HG02970 (cell line): ENCODE results near the gene PPP1R13B.
A peak's percentile ranks its signal among the peaks of the same experiment; 100 is the strongest.
"Not testable (repeated sequence)": the region's sequence is repeated elsewhere in the genome, so short reads cannot be mapped to it uniquely, and the experiment has no call there.

ENCODE experiments used
- ATAC-seq: cut with Tn5 transposase; IDR thresholded peaks from one replicate; pipeline ENCODE4 v1.9.1; 2021; ENCODE audit warnings: mild to moderate bottlenecking, moderate library complexity, moderate number of reproducible peaks; ENCODE audit not compliant: unreplicated experiment, low FRiP score

PPP1R13B gene

DNA sequence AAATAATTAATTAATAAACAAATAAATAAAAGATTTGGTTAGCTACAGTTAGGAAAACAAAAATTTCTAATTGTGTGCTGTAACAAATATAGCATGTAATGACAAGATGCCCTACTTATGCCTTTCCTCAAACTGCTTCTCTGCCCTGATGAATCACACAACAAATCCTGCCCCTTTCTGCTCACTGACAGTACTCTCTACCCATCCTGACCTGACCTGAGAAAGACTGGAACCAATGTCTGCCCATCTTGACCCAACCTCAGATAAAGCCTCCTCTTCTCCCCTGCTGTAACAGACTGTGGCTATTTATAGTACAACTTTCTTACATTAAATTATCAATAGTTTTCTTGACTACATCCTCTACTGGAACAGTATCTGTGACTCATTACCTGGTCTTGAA is 43.7 kb downstream of the PPP1R13B start:
- no peak for ATAC-seq

DNA sequence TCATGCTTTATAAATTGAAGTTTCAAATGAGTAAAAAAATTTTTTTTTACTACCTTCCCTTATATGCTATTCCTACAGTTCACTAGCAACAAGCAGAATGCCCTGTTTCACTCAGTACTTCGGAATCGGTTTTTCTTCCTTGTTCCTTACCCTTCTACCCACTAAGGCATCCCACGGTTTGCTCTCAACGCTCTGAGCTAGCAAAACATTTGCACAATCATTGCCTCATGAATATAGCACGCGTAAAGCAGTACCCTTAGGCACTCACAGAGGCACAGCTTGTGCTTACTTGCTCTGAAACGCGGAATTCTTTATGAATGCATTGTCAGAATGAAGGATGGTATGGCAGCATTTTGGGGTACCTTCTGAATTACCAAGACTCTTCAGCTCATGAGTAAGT is 45.0 kb downstream of the PPP1R13B start:
- ATAC-seq, result no peak

DNA sequence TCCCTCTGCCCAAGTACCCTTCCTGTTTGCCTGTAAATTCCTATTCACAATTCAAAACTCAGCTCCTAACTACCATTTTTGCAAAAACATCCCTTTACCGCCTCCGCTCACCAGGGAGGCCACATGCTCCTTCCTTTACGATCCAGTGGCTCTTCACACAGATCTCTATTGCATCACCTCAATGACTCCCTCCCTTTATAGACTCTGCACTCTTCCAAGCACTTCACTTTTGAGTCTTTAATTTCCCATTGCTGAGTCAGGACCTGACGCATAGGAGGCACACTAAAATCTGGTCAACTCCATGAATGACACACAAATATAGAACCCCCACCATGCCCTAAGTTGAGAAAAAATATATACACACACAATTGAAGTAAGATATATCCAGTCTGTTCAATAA is 45.9 kb downstream of the PPP1R13B start:
- no peak for ATAC-seq

DNA sequence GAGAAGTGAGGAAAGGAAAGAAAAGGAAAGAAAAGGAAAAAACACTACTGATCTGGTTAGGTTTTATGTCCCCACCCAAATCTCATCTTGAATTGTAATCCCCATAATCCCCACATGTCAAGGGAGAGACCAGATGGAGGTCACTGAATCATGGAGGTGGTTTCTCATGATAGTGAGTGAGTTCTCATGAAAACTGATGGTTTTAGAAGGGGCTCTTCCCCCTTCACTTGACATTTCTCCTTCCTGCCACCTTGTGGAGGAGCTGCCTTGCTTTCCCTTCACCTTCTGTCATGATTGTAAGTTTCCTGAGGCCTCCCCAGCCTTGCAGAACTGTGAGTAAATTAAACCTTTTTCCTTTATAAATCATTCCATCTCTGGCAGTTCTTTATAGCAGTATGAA is 54.2 kb downstream of the PPP1R13B start:
- not testable (repeated sequence) for ATAC-seq

DNA sequence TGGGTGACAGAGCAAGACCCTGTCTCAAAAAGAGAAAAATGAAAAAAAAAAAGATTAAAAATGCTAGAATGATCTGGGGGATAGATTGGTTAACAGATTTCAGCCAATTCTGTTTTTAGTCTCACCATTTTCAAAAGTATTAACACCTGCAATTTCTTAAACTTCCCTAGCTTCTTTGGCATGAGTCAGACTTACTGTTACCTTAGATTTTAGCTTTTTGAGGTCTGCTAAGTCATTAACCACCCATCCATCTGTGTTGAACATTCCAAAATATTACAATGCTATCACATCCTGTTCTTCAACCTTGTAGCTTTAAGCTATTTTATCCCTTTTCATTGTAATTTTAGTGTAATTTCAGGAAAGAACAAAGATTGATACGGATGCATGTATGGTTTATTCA is 59.3 kb downstream of the PPP1R13B start:
- no peak for ATAC-seq

DNA sequence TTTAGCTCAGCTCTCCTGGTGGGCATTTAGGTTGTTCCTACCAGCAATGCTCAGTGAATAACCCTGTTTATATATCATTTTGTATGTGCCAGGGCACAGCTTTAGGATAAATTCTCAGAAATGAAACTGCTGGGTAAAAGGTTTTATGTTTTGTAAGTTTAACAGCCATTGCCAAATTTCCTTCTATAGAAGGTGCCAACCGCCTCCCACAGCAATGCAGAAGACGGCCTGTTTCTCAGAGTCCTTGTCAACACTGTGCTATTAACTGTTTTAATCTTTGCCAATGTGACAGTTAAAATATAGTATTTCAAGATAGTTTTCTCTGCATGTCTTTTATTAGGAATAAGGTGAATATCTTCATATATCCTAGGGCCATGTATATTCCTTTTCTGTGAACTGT is 65.0 kb downstream of the PPP1R13B start:
- ATAC-seq, result no peak

DNA sequence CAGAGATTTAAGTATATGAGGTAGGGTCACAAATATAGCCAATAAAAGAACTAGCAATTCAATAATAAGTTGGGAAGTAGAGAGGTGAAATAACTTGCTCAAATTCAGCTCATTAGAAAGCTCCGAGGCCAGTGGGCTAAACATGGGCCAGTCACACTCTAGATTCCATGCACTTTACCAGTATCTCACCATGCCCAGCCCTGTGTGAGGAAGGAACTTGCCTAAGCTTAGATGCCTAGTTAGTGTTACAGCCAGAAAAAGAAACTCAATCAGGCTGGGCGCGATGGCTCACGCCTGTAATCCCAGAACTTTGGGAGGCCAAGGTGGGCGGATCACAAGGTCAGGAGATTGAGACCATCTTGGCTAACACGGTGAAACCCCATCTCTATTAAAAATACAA is 71.1 kb downstream of the PPP1R13B start:
- not testable (repeated sequence) for ATAC-seq

DNA sequence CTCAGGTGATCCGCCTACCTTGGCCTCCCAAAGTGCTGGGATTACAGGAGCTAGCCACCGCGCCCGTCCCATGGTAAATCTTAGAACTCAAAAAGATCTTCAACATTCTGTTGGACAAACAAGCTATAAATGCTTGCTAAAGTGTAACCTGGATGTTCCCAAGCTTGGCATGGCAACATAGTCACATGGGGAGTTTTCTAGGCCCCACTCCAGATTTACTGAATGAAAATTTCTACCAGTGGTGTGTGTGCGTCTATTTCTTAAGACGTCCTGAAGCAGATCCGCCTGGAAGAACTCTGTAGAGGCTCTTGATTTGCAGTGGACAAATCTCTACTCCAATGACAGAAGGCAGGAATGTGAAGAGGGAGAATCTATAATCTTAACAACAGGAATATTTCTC is 71.9 kb downstream of the PPP1R13B start:
- no peak for ATAC-seq

DNA sequence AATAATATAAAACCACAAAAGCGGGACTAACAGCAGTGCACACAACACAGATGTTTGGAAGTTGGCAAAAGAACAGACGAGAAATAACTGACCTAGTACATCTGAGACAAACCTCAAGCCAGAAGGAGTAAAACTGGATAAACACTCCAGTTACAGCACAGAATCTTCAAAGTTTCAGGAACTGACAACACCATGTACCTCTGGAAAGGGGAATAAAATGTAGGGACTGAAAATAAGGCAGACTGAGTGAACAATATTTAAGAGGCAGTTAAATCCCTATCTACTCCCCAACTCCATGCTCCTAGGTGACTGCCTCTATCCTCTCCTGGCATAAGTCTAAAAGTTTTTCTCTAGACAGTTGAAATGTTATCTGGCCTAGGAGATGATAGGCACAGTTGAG is 73.9 kb downstream of the PPP1R13B start:
- ATAC-seq, result no peak

DNA sequence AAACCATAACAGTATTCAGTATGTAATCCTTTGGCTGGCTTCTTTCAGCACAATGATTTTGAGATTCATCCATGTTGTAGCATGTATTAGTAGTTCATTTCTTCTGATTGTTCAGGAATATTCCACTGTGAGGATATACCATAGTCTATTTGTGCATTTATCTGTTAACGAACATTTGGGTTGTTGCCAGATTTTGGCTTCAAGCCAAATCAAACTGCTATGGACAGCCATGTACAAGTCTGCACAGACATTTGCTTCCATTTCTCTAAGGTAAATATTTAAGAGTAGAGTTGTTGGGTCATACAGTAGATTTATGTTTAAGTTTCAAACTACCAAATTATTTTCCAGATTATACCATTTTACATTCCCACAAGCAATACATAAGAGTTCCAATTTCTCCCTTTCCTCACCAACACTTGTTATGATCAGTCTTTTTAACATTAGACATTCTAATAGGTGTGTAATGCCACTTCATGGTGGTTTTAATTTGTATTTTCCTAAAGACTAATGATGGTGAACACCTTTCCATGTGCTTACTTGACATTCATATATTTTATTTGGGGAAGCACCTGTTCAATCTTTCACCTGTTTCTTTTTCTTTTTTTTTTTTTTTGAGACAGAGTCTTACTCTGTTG is 75.2 kb downstream of the PPP1R13B start:
- ATAC-seq, result no peak

DNA sequence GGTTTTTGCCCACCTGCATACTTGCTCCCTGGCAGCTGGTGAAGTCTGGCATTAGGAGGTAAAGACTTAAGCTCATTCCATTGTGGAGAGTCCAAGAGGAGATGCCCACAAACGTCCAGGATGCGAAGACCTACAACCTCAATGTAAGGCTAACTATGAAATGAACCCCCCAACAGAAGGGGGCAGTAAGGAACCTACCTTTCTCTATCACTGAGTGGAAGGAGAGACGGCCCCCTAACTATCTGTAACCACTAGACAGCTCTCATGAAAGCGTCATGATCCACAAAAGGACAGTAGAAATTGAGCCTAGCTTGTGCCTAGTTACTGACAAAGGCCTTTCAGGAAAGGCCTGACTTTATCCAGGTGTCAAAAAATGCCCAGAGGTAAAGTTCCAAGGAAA is 76.5 kb downstream of the PPP1R13B start:
- ATAC-seq, result no peak

DNA sequence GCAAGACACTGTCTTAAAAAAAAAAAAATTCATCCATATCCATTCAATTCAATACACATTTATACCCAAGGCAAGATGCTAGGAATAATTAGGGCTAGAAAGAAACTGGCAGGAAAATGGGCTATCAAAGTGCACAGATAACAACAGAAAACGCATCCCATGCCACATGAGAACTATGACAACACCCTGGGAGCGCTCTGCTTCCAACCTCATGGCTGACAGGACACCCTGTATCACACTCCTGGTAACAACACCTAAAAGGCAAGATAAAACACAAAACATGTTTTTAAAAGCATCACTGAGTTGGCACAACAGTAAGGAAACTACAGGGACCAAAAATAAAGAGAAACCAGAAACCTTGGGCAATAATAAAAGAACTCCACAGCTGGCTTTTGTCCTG is 76.9 kb downstream of the PPP1R13B start:
- no peak for ATAC-seq

DNA sequence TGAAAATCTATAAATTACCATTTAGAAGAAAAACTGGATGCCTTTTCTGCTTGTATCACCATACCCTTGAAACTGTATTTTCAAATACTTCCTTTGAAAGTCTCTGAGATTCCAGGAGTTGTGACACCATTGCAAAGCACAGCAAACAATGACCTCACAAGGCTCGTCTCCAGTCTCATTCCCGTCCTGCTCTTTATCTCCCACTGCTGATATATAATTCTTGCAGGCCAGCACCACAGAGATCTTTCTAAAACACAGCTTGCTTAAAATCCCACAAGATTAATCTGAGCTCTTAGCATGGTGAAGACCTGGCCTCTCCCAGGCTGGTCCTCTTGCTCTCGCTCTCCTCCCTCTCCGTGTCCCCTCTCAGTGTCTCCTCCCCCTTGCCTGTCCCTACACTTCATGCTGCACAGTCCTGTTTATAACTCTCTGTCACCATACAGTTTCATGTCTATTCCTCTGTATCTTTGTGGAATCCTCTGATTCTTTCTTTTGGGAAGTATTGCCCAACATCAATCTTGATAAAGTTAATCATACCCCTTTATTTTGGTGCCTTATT is 80.0 kb downstream of the PPP1R13B start:
- no peak for ATAC-seq

DNA sequence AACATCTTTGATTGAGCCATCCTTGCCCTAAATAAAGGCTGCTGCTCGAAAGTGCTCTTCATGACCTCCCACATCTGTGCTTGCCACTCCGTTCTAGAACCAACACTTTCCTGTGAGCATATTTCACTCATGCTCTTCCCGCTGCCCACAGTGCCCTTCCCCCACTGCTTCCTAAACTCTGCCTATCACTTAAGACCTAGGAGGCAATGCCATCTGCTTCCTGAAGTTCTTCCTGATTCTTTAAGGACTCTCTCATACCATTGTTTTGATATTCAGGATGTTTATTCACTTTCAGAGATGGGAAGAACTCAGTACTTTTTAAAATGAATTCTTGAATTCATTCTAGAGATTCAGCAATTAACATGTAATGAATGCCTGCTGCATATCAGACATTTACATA is 81.8 kb downstream of the PPP1R13B start:
- ATAC-seq, result no peak

DNA sequence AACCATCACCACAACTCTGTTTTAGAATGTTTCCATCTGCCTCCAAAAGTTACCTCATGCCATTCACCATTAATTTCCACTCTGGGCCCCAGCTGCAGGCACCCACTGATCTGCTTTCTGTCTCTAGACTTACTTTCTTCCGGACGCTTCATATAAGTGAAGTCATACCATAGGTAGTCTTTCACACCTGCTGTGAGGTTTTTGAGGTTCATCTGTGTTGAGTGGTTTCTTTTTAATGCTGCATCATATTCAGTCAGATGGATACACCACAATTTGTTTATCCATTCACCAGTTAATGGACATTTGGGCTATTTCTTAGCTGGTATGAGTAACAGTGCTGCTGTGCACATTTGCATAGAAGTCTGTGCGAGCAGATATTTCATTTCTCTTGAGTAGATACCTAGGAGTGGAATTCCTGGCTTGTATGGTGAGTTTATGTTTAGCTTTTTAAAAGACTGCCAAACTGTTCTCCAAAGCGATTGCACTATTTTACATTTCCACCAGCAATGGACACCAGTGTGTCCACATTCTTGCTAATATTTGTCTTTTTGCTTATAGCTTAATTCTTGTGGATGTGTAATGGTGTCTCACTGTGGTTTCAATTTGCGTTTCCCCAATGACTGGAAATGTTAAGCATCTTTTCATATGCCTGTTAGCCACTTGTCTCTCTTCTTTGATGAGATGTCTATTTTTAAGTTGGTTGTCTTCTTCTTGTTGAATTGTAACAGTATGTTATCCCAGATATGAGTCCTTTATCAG is 83.5 kb downstream of the PPP1R13B start:
- peak; percentile 75 for ATAC-seq

DNA sequence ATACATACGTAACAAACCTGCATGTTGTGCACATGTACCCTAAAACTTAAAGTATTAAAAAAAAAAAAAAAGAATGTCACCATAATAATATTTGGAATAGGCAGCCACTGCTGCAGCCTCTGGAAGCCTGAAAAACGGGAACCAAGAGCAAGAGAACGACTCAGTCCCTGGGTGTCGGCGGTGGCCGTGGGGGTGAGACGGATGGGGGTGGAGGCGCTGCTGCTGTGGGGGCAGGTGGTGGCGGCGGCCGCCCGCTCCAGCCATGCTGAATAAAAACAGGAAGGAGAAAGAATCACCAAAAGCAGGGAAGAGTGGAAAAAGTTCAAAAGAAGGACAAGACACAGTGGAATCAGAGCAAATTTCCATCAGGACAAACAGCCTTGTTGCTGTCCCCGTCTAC is 84.8 kb downstream of the PPP1R13B start:
- no peak for ATAC-seq

DNA sequence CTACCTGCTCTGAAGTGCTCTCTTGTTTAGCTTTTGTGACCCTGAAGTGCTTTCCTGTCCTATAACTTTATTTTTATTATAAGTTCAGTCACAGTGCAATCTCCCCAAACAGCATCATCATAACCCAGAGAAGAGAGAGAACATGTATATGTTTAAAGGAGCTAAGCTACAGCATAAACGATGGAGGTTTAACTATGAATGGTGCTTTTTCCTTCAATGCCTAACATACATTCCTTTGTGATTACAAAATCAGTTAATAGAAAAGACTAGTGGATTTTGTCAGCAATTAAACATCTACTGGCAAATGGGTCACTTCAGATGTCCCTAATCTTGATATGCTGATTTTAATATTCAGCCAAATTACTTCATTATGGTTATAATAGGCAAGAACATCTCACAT is 85.3 kb downstream of the PPP1R13B start:
- no peak for ATAC-seq

DNA sequence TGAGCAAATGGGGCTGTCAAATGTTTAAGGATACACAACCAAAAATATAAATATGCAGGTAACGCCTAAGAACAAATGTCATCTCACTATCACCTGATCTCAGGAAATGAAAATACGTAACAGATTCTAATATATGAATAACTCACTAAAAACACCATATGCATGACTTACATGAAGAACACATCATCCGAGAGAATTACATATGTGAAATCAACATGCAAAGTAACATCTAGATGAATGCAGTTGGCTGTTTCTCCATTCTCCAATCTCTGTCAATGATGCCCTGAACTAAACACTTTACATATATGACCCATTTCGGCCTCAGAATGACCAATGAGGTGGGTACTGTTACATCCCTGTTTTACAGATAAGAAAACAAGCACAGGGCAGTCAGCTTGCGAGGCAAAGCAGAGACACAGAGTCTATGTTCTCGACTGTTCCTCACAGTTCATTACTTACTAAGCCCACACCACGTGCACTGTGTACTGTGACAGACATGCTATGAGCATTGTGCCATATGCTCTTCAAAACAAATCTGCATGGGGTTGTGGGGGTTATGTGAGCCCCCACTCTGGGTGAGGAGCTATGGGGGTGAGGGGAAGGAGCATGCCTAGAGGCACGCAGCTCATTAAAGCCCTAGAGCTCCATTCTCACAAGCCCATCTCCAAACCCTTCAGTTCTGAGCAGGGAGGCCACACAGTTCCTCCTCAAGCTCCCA is 89.2 kb downstream of the PPP1R13B start:
- ATAC-seq, result no peak

DNA sequence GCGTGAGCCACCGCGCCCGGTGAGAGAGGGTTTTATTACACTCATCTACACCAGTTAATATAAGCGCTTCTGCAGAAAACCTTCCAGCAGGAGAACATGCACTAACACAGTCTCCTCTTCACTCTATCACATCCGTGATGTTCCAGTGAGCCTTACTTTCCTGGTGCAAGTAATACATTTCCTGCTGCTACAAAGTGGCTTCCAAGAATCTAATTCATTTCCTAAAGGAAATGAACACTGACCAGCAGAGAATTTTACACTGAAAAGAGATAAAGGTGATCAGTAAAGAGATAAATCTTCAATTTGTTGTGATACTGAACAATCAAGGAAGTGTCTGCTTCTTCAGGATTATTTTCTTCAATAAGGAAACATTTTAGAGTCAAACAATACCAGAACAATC is 92.3 kb downstream of the PPP1R13B start:
- ATAC-seq, result no peak

DNA sequence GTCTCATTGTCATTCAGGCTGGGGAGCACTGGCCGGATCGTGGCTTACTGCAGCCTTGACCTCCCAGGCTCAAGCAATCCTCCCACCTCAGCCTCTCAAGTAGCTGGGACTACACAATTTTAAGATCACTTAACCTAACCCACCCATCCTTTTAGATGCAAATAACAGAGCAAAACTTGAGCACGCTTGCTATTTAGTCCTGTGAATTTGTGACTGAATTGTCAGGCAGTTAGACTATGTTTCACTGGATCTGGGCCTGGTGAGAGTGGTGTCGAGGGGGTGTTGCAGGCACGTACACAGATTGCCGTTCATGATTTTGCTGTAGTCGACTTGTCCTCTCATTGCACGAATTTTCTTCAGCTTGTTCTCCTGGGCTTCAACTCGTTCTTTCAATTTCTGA is 93.6 kb downstream of the PPP1R13B start:
- ATAC-seq, result no peak

DNA sequence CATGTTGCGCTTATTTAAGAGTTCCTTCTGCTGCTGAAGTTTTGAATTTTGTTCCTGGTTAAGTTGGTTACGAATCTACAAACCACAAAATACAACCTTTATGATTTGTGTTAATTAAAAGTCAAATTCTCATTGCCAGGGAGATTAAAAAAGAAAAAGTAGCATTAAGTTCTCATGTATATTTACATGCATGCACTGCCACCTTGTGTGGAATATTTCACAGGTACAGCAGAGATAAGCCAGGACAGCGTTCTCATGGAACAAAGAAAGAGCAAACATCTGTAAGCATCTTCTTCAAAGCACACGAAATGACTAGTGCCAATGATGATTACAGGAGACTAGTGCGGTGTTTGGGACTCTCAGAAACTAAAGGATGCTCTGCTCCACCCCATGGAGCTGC is 97.5 kb downstream of the PPP1R13B start:
- no peak for ATAC-seq
